K562 (cell line): ENCODE data around the gene SON. TPM values are rescaled to one million over a fixed set of nuclear protein-coding genes. Genes with fewer than 3 reads are reported as not detected.

Experiments
- BCOR ChIP-seq: fragments of 450-650 bp; IDR thresholded peaks from 2 replicates; pipeline ENCODE4 v1.6.1; 2016
- DPF2 ChIP-seq: fragments of 450-650 bp; IDR thresholded peaks from 2 replicates; pipeline ENCODE4 v1.6.1; 2016
- FOXA1 ChIP-seq: fragments of 450-650 bp; IDR thresholded peaks from 2 replicates; pipeline ENCODE4 v1.6.1; 2016; ENCODE audit warnings: mild to moderate bottlenecking, borderline replicate concordance
- HBP1 ChIP-seq: fragments of 450-650 bp; formaldehyde crosslinking; IDR thresholded peaks from 2 replicates; pipeline ENCODE4 v1.4.0; 2022; ENCODE audit warnings: missing genetic modification characterization
- MBD2 ChIP-seq: sonication (generic); IDR thresholded peaks from 2 replicates; pipeline ENCODE4 v1.6.1; 2016; ENCODE audit warnings: low read depth, borderline replicate concordance
- MYNN ChIP-seq, 2 experiments: sonication (generic); formaldehyde crosslinking in 1 of 2; IDR thresholded peaks; 2 replicates each; pipeline versions ENCODE4 v1.5.0 to v1.6.1; 2016 to 2020; ENCODE audit warnings: antibody characterized with exemption in 1 of 2, missing genetic modification reagents in 1 of 2
- PML ChIP-seq: IDR thresholded peaks from 2 replicates; pipeline ENCODE4 v1.6.1; 2012; ENCODE audit warnings: low read length, inconsistent platforms
- RBM15 ChIP-seq: fragments of 200-400 bp; formaldehyde crosslinking; IDR thresholded peaks from 2 replicates; pipeline ENCODE4 v1.6.1; 2018; ENCODE audit warnings: mild to moderate bottlenecking, low read length, moderate library complexity; ENCODE audit not compliant: insufficient read depth
- RNF2 ChIP-seq: sonication (generic); IDR thresholded peaks from 2 replicates; pipeline ENCODE4 v1.6.1; 2016
- SREBF2 ChIP-seq: sonication (generic); formaldehyde crosslinking; IDR thresholded peaks from 2 replicates; pipeline ENCODE4 v1.4.0; 2020; ENCODE audit warnings: mild to moderate bottlenecking, missing genetic modification reagents
- ZBTB33 ChIP-seq: sonication (generic); formaldehyde crosslinking; IDR thresholded peaks from 2 replicates; pipeline ENCODE4 v1.8.1; 2023; ENCODE audit warnings: mild to moderate bottlenecking, missing genetic modification reagents
- ZFP36 ChIP-seq: fragments of 150-350 bp; IDR thresholded peaks from 2 replicates; pipeline ENCODE4 v1.6.1; 2018; ENCODE audit warnings: low read length, low read depth; ENCODE audit not compliant: partially characterized antibody
- ZNF121 ChIP-seq: sonication (generic); formaldehyde crosslinking; conservative IDR thresholded peaks from 2 replicates; pipeline ENCODE4 v1.8.0; 2022; ENCODE audit warnings: missing genetic modification reagents
- ZNF217 ChIP-seq: sonication (generic); formaldehyde crosslinking; IDR thresholded peaks from 2 replicates; pipeline ENCODE4 v1.8.0; 2022; ENCODE audit warnings: mild to moderate bottlenecking, missing genetic modification reagents
- ZNF316 ChIP-seq: fragments of 450-650 bp; IDR thresholded peaks from 2 replicates; pipeline ENCODE4 v1.6.1; 2016
- ZNF384 ChIP-seq: IDR thresholded peaks from 2 replicates; pipeline ENCODE4 v1.6.1; 2012; ENCODE audit warnings: low read depth, low read length, improper control_type of control experiment
- ZNF561 ChIP-seq: fragments of 450-650 bp; formaldehyde crosslinking; conservative IDR thresholded peaks from 2 replicates; pipeline ENCODE4 v1.4.0; 2020; ENCODE audit warnings: mild to moderate bottlenecking, moderate library complexity
- ZNF77 ChIP-seq: fragments of 250-450 bp; sonication (Bioruptor Pico); IDR thresholded peaks from 2 replicates; pipeline ENCODE4 v1.5.0; 2020
- polyA plus RNA-seq, 8 experiments: library from polyadenylated mRNA; depleted of rRNA in 4 of 8; stranded (reverse) in 5 of 8; unstranded in 3 of 8; fragments of >200 nt; fragmentation: Nextera tagmentation in 2 of 8; fragmentation: Illumina TruSeq in 1 of 8; extraction: Ambion mirVana in 2 of 8; extraction: Trizol in 1 of 8; gene quantifications; 2 replicates each; pipeline versions ENCODE4 v1.2.1 to v1.2.3, GENCODE V29; 2011 to 2014; ENCODE audit warnings: inconsistent platforms in 1 of 8, missing spikeins in 1 of 8
- total RNA-seq, 7 experiments: library from RNA; depleted of rRNA in 6 of 7; stranded (reverse); fragments of >200 nt in 6 of 7; fragmentation: Illumina TruSeq in 2 of 7; extraction: Trizol in 2 of 7; gene quantifications; 2 replicates each; pipeline versions ENCODE4 v1.2.1 to v1.2.3, GENCODE V29; 2011 to 2021; ENCODE audit warnings: low replicate concordance in 1 of 7
- TF ChIP-seq, protein P1 (sequence below): fragments of 450-650 bp; IDR thresholded peaks from 2 replicates; pipeline ENCODE4 v1.6.1; 2016; ENCODE audit warnings: low read depth

The SON gene
- total and polyA plus RNA-seq, 9 of the 15 experiments (the other 6 are each of a cell fraction or from before 2014, with no cell fraction given), result 105 to 742 (median 187) TPM

- no peak for TF ChIP-seq ZBTB33 (CRISPR knock-in tag)
- TF ChIP-seq FOXA1, result no peak
- no peak for TF ChIP-seq ZNF77 (CRISPR knock-in tag)
- no peak for TF ChIP-seq ZNF121 (CRISPR knock-in tag)
- TF ChIP-seq RBM15, result no peak
- TF ChIP-seq MBD2, result no peak
- no peak for TF ChIP-seq PML
- TF ChIP-seq ZNF384, result no peak
- TF ChIP-seq SREBF2 (CRISPR knock-in tag), result no peak
- TF ChIP-seq HBP1 (CRISPR knock-in tag), result 0 out of 2 replicates have a peak, but pooled peaks have one; percentile 17
- TF ChIP-seq BCOR, result no peak
- TF ChIP-seq RNF2, result no peak
- no peak for TF ChIP-seq ZNF217 (CRISPR knock-in tag)
- TF ChIP-seq ZNF561 (CRISPR knock-in tag), result no peak
- TF ChIP-seq, protein P1, sequence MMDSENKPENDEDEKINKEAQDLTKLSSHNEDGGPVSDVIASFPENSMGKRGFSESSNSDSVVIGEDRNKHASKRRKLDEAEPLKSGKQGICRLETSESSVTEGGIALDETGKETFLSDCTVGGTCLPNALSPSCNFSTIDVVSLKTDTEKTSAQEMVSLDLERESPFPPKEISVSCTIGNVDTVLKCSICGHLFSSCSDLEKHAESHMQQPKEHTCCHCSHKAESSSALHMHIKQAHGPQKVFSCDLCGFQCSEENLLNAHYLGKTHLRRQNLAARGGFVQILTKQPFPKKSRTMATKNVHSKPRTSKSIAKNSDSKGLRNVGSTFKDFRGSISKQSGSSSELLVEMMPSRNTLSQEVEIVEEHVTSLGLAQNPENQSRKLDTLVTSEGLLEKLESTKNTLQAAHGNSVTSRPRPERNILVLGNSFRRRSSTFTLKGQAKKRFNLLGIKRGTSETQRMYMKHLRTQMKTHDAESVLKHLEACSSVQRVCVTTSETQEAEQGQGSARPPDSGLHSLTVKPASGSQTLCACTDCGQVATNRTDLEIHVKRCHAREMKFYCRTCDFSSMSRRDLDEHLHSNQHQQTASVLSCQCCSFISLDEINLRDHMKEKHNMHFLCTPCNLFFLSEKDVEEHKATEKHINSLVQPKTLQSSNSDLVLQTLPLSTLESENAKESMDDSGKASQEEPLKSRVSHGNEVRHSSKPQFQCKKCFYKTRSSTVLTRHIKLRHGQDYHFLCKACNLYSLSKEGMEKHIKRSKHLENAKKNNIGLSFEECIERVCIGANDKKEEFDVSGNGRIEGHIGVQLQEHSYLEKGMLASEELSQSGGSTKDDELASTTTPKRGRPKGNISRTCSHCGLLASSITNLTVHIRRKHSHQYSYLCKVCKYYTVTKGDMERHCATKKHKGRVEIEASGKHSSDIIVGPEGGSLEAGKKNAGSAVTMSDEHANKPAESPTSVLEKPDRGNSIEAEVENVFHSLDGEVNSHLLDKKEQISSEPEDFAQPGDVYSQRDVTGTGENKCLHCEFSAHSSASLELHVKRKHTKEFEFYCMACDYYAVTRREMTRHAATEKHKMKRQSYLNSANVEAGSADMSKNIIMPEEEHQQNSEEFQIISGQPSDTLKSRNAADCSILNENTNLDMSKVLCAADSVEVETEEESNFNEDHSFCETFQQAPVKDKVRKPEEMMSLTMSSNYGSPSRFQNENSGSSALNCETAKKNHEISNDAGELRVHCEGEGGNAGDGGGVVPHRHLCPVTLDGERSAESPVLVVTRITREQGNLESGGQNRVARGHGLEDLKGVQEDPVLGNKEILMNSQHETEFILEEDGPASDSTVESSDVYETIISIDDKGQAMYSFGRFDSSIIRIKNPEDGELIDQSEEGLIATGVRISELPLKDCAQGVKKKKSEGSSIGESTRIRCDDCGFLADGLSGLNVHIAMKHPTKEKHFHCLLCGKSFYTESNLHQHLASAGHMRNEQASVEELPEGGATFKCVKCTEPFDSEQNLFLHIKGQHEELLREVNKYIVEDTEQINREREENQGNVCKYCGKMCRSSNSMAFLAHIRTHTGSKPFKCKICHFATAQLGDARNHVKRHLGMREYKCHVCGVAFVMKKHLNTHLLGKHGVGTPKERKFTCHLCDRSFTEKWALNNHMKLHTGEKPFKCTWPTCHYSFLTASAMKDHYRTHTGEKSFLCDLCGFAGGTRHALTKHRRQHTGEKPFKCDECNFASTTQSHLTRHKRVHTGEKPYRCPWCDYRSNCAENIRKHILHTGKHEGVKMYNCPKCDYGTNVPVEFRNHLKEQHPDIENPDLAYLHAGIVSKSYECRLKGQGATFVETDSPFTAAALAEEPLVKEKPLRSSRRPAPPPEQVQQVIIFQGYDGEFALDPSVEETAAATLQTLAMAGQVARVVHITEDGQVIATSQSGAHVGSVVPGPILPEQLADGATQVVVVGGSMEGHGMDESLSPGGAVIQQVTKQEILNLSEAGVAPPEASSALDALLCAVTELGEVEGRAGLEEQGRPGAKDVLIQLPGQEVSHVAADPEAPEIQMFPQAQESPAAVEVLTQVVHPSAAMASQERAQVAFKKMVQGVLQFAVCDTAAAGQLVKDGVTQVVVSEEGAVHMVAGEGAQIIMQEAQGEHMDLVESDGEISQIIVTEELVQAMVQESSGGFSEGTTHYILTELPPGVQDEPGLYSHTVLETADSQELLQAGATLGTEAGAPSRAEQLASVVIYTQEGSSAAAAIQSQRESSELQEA, result no peak
- TF ChIP-seq DPF2, result peak; percentile 56; the same call in 1 of the 2 replicates
- no peak for TF ChIP-seq ZFP36
- peak; percentile 40; the same call in 1 of the 2 replicates for TF ChIP-seq MYNN (IDR thresholded peaks at IDR 0.05)
- TF ChIP-seq MYNN (CRISPR knock-in tag; IDR thresholded peaks at IDR 0.05), result no peak
- TF ChIP-seq ZNF316, result no peak
These were observed 32.0 kb upstream of the SON start (continued) for GRCh38 chr21:33510826-33511225.
